Stimulated activated memory B cell treated with anti-CD40 and anti-IgM and Interleukin-4, amounts not matched to agents 10 μg/mL and 1 μg/mL and 100 μg/mL, for 72 hours (primary cell): ENCODE data around the gene SBF2.

Source experiments
- ATAC-seq: fragments of 150-1000 bp; cut with Tn5 transposase; 2 replicates; pipeline ENCODE4 v1.10.0; 2021
- H3K27ac Mint-ChIP-seq: one replicate; pipeline ENCODE4 v1.8.0; 2022; ENCODE audit warnings: mild to moderate bottlenecking, mixed read lengths
- H3K27me3 Mint-ChIP-seq: one replicate; pipeline ENCODE4 v1.8.0; 2022; ENCODE audit warnings: mixed read lengths
- H3K36me3 Mint-ChIP-seq: one replicate; pipeline ENCODE4 v1.8.0; 2022; ENCODE audit warnings: mixed read lengths
- H3K4me1 Mint-ChIP-seq: one replicate; pipeline ENCODE4 v1.8.0; 2022; ENCODE audit warnings: mixed read lengths
- H3K4me3 Mint-ChIP-seq: one replicate; pipeline ENCODE4 v1.8.0; 2022; ENCODE audit warnings: mild to moderate bottlenecking, moderate library complexity, mixed read lengths
- H3K9me3 Mint-ChIP-seq: one replicate; pipeline ENCODE4 v1.8.0; 2022; ENCODE audit warnings: mixed read lengths

SBF2 gene

GRCh38 chr11:9887472-9887871 is 406.5 kb downstream of the SBF2 start:
- no peaks in the 10 kb centered on the region for H3K9me3 Mint-ChIP-seq
- no peaks in the 10 kb centered on the region for H3K36me3 Mint-ChIP-seq
- no peak overlapping the region for H3K27ac Mint-ChIP-seq
- no peaks in the 10 kb centered on the region for H3K4me1 Mint-ChIP-seq
- ATAC-seq, result no peak
- H3K27me3 Mint-ChIP-seq, result no peaks in the 10 kb centered on the region
- no peak overlapping the region for H3K4me3 Mint-ChIP-seq

- Mint-ChIP-seq H3K27me3 (no peaks in the 10 kb centered on the region), H3K4me3 (no peak overlapping the region)
Measured at GRCh38 chr11:9886595-9886994, 407.4 kb downstream of the SBF2 start.

GRCh38 chr11:9884601-9885000 is 409.4 kb downstream of the SBF2 start:
- Mint-ChIP-seq H3K4me3 (no peak overlapping the region), H3K27ac (no peak overlapping the region), H3K36me3 (no peaks in the 10 kb centered on the region), H3K9me3 (no peaks in the 10 kb centered on the region), H3K27me3 (no peaks in the 10 kb centered on the region), H3K4me1 (no peaks in the 10 kb centered on the region)
- no peak for ATAC-seq

More at GRCh38 chr11:9886595-9886994, 407.4 kb downstream of the SBF2 start:
- H3K27ac Mint-ChIP-seq, result no peak overlapping the region
- H3K36me3 Mint-ChIP-seq, result no peaks in the 10 kb centered on the region
- ATAC-seq, result no peak
- H3K9me3 Mint-ChIP-seq, result no peaks in the 10 kb centered on the region
- no peaks in the 10 kb centered on the region for H3K4me1 Mint-ChIP-seq

DNA sequence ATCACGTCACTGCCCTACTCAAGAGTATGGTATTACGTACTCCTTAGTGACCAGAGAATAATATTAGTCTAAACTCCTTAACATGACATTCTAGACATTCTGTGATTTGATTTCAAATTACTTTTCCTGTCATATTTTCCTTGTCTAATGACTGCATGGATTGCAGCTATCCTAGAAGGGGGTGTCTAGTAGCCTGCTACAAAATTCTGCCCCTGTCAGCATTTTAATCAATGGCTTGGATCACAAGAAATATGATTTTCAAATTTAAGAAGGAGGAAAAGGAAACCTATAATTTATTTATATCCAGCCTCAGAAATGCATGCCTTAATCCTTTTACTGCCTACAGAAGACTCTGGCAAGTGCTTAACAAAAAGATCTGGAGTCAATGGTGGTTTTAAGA is 413.4 kb downstream of the SBF2 start:
- no peak overlapping the region for H3K27ac Mint-ChIP-seq
- no peaks in the 10 kb centered on the region for H3K4me1 Mint-ChIP-seq
- peaks cover 8% of the 10 kb centered on the region for H3K36me3 Mint-ChIP-seq
- no peaks in the 10 kb centered on the region for H3K9me3 Mint-ChIP-seq
- no peaks in the 10 kb centered on the region for H3K27me3 Mint-ChIP-seq
- no peak for ATAC-seq
- H3K4me3 Mint-ChIP-seq, result no peak overlapping the region

- H3K4me3 Mint-ChIP-seq, result no peak overlapping the region
- H3K9me3 Mint-ChIP-seq, result no peaks in the 10 kb centered on the region
- H3K27ac Mint-ChIP-seq, result no peak overlapping the region
- ATAC-seq, result no peak
- H3K27me3 Mint-ChIP-seq, result no peaks in the 10 kb centered on the region
- peaks cover 8% of the 10 kb centered on the region for H3K36me3 Mint-ChIP-seq
- H3K4me1 Mint-ChIP-seq, result no peaks in the 10 kb centered on the region
Measured at GRCh38 chr11:9878936-9879335, 415.1 kb downstream of the SBF2 start.

DNA sequence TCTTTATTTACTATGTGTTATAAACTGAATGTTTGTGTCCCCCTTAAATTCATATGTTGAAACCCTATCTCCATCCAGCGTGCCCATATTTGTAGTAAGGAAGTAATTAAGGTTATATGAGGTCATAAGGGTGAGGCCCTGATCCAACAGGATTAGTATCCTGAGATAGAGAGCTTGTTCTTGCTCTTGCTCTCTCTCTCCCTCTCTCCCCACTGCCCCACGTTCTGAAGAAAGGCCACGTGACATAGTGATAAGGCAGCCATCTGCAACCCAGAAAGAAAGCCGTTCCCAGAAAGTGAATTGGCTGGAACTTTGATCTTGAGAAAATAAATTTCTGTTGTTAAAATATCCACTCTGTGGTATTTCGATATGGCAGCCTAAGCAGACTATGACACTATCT is 417.7 kb downstream of the SBF2 start:
- H3K36me3 Mint-ChIP-seq, result peaks cover 16% of the 10 kb centered on the region
- H3K4me1 Mint-ChIP-seq, result no peaks in the 10 kb centered on the region
- H3K27me3 Mint-ChIP-seq, result no peaks in the 10 kb centered on the region
- no peak for ATAC-seq
- H3K9me3 Mint-ChIP-seq, result peaks cover 7% of the 10 kb centered on the region
- H3K4me3 Mint-ChIP-seq, result no peak overlapping the region
- H3K27ac Mint-ChIP-seq, result no peak overlapping the region

DNA sequence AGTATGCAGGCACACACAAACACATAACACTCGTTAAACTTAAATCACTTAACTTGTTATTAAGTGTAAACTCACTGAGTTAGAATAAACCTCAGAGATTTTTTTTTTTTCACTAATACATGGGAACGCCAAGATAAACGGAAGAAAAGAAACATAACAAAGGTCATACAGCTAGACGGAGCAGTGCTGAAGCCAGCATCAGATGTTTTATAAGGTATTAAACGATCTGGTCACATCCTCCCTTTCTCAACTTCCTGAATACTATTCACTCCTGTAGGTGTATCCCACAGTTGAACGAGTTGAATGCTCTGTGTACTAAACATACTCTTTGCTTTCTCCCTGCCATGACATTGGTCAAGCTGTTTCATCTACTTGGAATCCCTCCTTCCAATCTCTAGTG is 418.2 kb downstream of the SBF2 start:
- Mint-ChIP-seq H3K4me3 (no peak overlapping the region), H3K36me3 (peaks cover 16% of the 10 kb centered on the region), H3K27me3 (no peaks in the 10 kb centered on the region), H3K27ac (no peak overlapping the region), H3K4me1 (no peaks in the 10 kb centered on the region), H3K9me3 (peaks cover 7% of the 10 kb centered on the region)
- ATAC-seq, result no peak

- no peak overlapping the region for H3K27ac Mint-ChIP-seq
- no peaks in the 10 kb centered on the region for H3K27me3 Mint-ChIP-seq
- H3K36me3 Mint-ChIP-seq, result peaks cover 17% of the 10 kb centered on the region
- H3K9me3 Mint-ChIP-seq, result peaks cover 7% of the 10 kb centered on the region
- no peaks in the 10 kb centered on the region for H3K4me1 Mint-ChIP-seq
- no peak overlapping the region for H3K4me3 Mint-ChIP-seq
- ATAC-seq, result no peak
Measured at GRCh38 chr11:9875399-9875798, 418.6 kb downstream of the SBF2 start.

DNA sequence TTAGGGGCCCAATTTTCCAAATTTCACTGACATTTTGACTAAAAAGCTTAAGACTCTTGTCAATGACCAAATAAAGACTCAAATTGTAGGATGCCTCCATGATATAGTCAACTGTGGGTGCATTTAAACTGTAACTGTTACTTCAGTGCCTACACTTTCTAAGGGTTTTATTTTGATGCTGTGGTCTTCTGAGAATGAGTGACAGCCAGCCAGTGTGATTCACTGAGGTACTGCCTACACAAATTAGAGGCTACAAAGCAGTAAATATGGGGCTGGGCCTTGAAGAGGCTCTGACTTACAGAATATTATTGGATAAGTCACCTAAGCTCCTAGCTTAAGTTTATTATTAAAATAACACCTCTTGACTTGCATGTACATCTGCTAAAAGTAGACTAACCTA is 419.6 kb downstream of the SBF2 start:
- no peak overlapping the region for H3K4me3 Mint-ChIP-seq
- H3K27me3 Mint-ChIP-seq, result no peaks in the 10 kb centered on the region
- H3K9me3 Mint-ChIP-seq, result peaks cover 7% of the 10 kb centered on the region
- ATAC-seq, result no peak
- H3K36me3 Mint-ChIP-seq, result peaks cover 27% of the 10 kb centered on the region
- no peak overlapping the region for H3K27ac Mint-ChIP-seq
- H3K4me1 Mint-ChIP-seq, result no peaks in the 10 kb centered on the region

GRCh38 chr11:9868641-9869040 is 425.4 kb downstream of the SBF2 start:
- Mint-ChIP-seq H3K27ac (no peak overlapping the region), H3K9me3 (peaks cover 7% of the 10 kb centered on the region), H3K36me3 (peaks cover 25% of the 10 kb centered on the region), H3K4me3 (no peak overlapping the region), H3K4me1 (no peaks in the 10 kb centered on the region), H3K27me3 (no peaks in the 10 kb centered on the region)
- no peak for ATAC-seq

GRCh38 chr11:9862981-9863380 is 431.0 kb downstream of the SBF2 start:
- no peaks in the 10 kb centered on the region for H3K9me3 Mint-ChIP-seq
- ATAC-seq, result no peak
- H3K27me3 Mint-ChIP-seq, result no peaks in the 10 kb centered on the region
- H3K4me1 Mint-ChIP-seq, result peaks cover 24% of the 10 kb centered on the region
- peaks cover 5% of the 10 kb centered on the region for H3K36me3 Mint-ChIP-seq
- H3K4me3 Mint-ChIP-seq, result no peak overlapping the region
- H3K27ac Mint-ChIP-seq, result no peak overlapping the region

DNA sequence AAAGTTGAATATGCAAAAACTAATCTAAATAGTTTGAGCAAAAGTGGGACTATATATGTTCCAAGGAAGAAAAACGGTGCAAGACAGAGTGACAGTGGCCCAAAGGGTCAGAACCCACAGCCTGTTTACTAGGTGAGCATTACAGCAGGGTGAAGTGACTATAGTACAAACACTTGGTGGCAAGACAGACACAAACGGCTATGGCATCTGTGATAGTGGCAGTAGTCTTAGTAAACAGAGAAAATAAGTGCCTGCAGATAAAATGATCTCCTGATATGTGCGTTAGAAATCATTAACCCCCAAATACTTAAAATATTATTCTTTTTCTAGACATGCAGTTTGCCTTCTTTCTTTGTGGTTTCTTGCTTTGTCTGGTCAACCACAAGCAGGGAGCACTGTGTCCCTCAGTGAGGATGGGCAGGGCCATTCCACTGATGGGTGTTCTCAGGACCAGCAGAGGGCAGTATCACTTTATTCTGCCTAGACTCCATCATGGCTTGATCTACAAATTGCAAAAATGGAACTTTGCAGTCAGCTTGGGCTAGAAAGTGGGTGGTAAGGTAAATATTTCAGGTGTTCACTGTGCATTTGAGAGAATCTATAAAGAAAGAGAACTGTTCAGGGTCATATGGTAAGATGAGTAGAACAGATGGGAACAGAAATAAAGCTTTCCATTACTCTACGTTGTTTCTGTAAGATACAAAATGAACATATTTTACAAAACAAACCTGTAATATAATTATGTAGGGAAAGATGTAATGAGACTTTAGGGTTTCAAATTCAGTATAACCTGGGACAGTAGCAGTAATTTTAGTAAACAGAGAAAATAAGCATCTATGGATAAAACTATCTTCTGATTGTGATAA is 431.9 kb downstream of the SBF2 start:
- Mint-ChIP-seq H3K27ac (no peak overlapping the region), H3K4me1 (peaks cover 24% of the 10 kb centered on the region), H3K4me3 (no peak overlapping the region), H3K27me3 (no peaks in the 10 kb centered on the region), H3K36me3 (no peaks in the 10 kb centered on the region), H3K9me3 (no peaks in the 10 kb centered on the region)
- peak; percentile 85 for ATAC-seq

GRCh38 chr11:9859554-9860305 is 434.3 kb downstream of the SBF2 start:
- peak overlapping the region; percentile 61 for H3K27ac Mint-ChIP-seq
- ATAC-seq, result no peak

GRCh38 chr11:9858822-9859221 is 435.2 kb downstream of the SBF2 start:
- Mint-ChIP-seq H3K27ac (peak overlapping the region; percentile 61), H3K4me3 (no peak overlapping the region)

More at GRCh38 chr11:9859554-9860305, 434.3 kb downstream of the SBF2 start:
- Mint-ChIP-seq H3K9me3 (no peaks in the 10 kb centered on the region), H3K4me3 (no peak overlapping the region), H3K36me3 (no peaks in the 10 kb centered on the region), H3K4me1 (peaks cover 24% of the 10 kb centered on the region), H3K27me3 (no peaks in the 10 kb centered on the region)

GRCh38 chr11:9858218-9858617 is 435.8 kb downstream of the SBF2 start:
- no peak for ATAC-seq
- Mint-ChIP-seq H3K4me1 (peaks cover 34% of the 10 kb centered on the region), H3K27ac (peak overlapping the region; percentile 61), H3K36me3 (no peaks in the 10 kb centered on the region), H3K4me3 (no peak overlapping the region), H3K27me3 (no peaks in the 10 kb centered on the region), H3K9me3 (no peaks in the 10 kb centered on the region)

More at GRCh38 chr11:9858822-9859221, 435.2 kb downstream of the SBF2 start:
- H3K4me1 Mint-ChIP-seq, result peaks cover 29% of the 10 kb centered on the region
- no peaks in the 10 kb centered on the region for H3K27me3 Mint-ChIP-seq
- no peak for ATAC-seq
- no peaks in the 10 kb centered on the region for H3K36me3 Mint-ChIP-seq
- H3K9me3 Mint-ChIP-seq, result no peaks in the 10 kb centered on the region
